Germinal center (tissue), 1 donor: Measurements from ENCODE around the gene GJB5.

ENCODE experiments used
- DNase-seq: peaks from one replicate; pipeline ENCODE4 v3.0.0; 2012; ENCODE audit warnings: mixed read lengths, low spot score

Gene GJB5

GRCh38 chr1:34776911-34777310 lies 22.1 kb downstream of the GJB5 start:
- no peak for DNase-seq

GRCh38 chr1:34777519-34778321 lies 22.9 kb downstream of the GJB5 start:
- DNase-seq, result no peak

- no peak for DNase-seq
These were observed 23.5 kb downstream of the GJB5 start for GRCh38 chr1:34778381-34778780.

DNA sequence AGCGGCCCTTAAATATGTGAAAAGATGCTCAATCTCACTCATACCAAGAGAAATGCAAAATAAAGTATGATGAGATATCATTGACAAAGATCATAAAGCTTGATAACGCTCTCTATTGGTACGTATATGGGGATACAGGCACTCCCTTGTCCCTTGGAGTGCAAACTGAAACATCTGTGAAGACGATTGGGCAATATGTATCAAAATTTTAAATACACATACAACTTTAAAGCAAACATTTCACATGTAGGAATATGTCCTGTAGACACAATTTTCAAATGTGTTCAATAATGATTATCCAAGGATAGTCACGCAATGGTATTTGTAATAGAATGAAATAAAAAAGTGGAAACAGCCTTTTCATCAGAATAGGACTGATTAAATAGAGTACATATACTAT lies 24.2 kb downstream of the GJB5 start:
- DNase-seq, result no peak

- no peak for DNase-seq
These were observed 24.7 kb downstream of the GJB5 start for GRCh38 chr1:34779526-34779925.

DNA sequence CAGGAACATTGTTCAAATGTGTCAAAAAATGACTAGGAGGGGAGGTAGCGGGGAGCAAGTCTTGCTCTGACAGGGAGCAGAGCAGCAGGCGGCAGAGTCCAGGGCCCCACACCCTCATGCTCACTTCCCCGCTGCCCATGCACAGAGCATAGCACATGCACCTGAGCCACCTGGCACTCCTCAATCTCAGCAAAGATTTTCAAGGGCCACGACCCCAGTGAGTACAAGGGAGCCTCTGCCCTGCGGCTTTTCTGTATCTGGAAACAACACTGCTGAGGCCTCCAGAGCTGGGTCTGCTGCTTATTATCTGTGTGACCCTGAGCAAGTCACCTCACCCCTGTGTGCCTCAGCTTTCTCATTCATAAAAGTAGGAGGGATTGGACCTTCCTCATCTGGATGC lies 25.1 kb downstream of the GJB5 start:
- no peak for DNase-seq

DNA sequence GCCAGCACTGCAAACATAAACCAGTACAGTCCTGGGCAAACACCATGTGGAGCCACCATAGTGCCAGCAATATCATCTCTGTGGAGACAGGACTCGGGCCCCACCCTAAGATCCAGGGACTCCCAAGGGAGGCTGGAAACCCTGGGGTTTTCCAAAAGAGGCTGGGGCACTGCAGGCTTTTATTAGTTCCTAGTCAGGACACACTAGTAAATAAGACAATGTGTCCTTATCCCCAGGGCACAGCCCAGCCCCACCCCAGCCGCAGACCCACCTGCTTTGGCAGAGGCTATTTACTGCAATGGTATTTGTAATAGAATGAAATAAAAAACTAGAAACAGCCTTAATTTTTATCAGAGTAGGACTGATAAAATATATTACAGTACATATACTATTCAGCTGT lies 25.7 kb downstream of the GJB5 start:
- DNase-seq, result no peak

- no peak for DNase-seq
These were observed 26.4 kb downstream of the GJB5 start, which contains the start of gene GJB3 for GRCh38 chr1:34781071-34781843. GJB3 (plus strand) TSS chr1:34781214; CDS start chr1:34784763, 3,549 bp downstream.

DNA sequence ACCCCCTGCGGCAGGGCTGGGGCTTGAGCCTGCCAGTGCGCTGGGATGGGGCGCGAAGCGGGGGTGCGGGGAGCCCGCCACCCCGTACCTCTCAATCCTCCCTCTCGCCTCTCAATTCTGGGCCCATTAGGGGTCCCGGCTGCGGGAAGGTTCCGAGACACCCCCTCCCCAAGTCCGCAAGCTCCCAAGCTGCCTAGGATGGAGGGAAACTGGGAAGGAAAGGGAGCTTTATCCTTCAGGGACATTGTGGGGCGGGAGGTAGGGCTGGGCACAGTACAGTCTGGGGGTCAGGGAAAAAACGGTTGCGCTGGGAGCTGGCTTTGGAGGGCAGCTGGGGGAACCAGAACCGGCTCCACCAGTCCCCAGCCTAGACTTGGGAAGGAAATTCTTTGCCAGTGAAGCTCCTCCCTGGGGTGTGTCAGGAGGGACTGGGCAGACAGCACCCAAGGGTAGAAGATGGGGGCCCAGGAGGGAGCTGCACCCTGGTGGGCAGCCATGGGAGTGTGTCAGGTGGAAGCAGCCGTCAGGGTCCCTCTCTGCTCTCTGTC lies 27.1 kb downstream of the GJB5 start:
- no peak for DNase-seq

GRCh38 chr1:34784751-34785221 lies 29.9 kb downstream of the GJB5 start:
- DNase-seq, result no peak

DNA sequence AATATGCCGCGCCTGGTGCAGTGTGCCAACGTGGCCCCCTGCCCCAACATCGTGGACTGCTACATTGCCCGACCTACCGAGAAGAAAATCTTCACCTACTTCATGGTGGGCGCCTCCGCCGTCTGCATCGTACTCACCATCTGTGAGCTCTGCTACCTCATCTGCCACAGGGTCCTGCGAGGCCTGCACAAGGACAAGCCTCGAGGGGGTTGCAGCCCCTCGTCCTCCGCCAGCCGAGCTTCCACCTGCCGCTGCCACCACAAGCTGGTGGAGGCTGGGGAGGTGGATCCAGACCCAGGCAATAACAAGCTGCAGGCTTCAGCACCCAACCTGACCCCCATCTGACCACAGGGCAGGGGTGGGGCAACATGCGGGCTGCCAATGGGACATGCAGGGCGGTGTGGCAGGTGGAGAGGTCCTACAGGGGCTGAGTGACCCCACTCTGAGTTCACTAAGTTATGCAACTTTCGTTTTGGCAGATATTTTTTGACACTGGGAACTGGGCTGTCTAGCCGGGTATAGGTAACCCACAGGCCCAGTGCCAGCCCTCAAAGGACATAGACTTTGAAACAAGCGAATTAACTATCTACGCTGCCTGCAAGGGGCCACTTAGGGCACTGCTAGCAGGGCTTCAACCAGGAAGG lies 30.5 kb downstream of the GJB5 start:
- no peak for DNase-seq

DNA sequence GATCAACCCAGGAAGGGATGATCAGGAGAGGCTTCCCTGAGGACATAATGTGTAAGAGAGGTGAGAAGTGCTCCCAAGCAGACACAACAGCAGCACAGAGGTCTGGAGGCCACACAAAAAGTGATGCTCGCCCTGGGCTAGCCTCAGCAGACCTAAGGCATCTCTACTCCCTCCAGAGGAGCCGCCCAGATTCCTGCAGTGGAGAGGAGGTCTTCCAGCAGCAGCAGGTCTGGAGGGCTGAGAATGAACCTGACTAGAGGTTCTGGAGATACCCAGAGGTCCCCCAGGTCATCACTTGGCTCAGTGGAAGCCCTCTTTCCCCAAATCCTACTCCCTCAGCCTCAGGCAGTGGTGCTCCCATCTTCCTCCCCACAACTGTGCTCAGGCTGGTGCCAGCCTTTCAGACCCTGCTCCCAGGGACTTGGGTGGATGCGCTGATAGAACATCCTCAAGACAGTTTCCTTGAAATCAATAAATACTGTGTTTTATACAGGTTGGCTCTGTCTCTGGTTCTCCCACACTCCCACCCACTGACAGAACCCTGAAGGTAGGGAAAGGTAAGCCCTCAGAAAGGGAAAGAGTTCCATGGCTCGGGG lies 31.1 kb downstream of the GJB5 start:
- no peak for DNase-seq

- DNase-seq, result peak; percentile 66
These were observed 31.9 kb downstream of the GJB5 start for GRCh38 chr1:34786521-34787325.

DNA sequence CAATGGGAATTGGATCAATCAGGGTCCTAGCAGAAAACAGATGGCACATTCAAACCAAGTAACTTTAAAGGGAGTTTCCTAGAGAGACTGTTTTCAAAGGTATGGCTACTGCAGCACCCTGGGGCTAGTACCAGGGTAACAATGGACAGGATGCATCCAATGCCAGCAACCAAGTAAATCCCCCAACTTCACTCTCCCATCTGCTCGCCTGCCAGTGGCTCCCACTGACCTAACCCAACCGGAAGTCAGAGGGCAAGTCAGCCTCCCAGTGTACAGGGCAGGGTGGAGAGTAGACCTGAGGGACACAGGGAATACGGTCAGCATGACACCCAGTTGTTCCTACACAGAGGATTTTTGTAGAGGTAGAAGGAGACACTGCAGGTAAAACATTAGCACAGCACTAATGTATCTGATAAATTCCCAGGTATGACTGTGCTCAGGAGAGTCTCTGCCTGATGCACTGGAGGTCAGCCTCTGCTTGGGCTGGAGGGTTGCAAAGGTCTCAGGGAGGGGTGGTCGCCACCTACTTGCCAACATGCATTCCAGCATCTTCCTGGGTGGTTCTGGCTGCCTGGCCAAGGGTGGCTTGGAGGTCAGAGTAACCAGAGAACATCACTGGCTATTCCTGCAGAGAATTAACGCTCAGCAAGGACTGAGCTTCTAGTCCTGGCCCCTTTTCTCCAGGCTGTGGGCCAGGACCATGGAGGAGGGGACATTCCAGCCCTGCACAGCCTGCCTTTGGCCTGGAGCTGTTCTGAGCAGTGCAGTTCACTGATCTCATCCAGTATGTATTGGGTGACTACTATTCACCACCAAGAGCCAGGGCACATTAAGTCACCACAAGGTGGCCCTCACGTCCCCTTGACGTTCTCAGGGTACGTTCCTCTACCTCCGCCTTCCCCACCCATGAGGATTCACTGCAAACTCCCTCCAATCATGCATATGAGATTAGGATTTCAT lies 32.9 kb downstream of the GJB5 start:
- DNase-seq, result no peak

DNA sequence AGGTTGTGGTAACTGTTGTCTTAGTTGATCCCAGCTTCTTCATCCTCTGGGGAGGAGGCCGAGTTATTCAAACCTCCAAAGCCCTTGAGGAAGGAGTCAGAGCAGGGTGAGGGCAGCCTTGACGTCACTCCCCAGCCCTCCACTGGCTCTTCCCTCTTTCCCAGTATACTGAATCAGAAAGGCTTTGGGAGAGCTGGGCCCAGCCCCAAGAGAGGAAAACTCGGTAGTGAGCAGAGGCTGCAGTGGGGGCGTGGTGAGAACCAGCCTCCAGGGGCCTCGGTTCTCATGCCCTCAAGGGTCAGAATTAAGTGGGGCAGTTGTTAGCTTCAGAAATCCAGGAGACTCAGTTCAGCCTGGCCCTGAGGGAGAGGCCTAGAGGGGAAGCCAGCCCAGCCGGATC lies 36.1 kb downstream of the GJB5 start:
- no peak for DNase-seq

DNA sequence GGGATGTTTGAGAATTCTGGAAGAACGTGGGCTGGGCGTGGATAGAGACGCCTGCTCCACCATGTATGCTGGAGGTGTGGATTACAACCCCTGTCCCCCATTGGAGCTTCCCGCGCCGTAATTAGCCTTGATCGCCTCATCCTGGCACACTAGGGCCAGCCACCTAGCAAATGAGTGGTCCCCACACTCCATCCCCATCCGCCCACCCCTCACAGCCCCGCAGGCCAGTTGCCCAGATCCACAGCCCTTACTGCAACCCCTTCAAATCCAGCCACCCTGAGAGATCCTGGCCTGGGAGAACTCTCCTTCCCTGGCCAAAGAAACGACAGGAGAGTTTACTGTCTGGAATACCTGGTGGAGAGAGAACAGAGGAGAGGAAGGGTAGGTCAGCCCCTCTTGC lies 37.6 kb downstream of the GJB5 start:
- DNase-seq, result no peak

DNA sequence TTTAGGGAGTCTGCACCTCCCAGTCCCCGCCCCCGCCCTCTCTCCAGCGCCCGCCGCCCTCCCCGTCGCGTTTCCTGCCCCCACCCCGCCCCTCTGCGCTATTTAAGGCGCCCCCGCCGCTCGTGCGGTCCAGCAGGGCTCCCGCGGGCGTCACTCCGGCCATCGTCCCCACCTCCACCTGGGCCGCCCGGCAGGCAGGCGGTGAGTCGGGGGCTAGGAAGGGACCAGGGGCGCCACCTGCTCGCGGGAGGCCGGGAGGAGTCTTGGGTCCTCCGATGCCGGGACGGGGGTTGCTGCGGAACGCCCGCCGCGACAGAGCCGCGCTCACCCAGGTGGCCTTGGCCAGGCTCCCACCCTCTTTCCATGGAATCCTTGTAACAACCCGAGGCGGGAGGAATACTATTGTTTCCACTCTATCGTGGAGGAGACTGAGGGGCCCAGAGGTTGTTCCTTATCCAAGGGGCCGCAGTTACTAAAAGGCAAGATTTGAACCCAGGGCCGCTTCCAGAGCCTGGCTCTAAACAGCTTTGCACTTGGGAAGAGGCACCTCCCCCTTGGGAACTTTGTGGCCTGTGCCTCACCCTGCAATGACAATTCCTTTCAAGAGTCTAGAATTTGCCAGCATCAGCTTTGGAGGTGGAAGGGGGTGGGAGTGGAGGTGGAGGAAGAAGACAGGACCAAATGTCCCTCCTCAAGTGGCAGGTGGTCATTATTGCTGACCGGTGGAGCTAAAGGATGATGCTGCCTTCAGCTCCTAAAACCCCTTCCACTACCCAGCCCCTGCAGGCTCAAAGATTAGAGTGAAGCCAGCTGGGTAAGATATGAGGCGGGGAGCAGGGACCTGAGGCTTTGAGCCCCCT lies 38.3 kb downstream of the GJB5 start, which contains the start of gene GJA4:
TSS of gene GJA4 (plus strand) at position 132 of the 860 bp plus-strand sequence. CDS start 1,215 bp downstream, outside the sequence.
- DNase-seq, result no peak

DNA sequence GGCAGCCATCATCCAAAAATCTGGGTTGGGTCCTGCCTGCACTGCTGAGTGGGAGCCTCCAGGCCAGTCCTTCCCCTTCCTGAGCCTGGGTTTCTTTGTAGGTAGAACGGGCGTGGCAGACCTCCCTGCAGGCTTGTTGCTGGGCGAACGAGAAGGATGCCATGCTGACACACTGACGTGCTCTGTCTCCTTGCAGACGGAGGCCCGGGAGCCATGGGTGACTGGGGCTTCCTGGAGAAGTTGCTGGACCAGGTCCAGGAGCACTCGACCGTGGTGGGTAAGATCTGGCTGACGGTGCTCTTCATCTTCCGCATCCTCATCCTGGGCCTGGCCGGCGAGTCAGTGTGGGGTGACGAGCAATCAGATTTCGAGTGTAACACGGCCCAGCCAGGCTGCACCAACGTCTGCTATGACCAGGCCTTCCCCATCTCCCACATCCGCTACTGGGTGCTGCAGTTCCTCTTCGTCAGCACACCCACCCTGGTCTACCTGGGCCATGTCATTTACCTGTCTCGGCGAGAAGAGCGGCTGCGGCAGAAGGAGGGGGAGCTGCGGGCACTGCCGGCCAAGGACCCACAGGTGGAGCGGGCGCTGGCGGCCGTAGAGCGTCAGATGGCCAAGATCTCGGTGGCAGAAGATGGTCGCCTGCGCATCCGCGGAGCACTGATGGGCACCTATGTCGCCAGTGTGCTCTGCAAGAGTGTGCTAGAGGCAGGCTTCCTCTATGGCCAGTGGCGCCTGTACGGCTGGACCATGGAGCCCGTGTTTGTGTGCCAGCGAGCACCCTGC lies 39.3 kb downstream of the GJB5 start:
- DNase-seq, result no peak
